Measurements from ENCODE around the gene OR9A4. TPM values are rescaled to one million over a fixed set of nuclear protein-coding genes. Genes with fewer than 3 reads are reported as not detected.

Gene OR9A4
- total RNA-seq, 1 experiment from 2014 or later, result not detected

DNA sequence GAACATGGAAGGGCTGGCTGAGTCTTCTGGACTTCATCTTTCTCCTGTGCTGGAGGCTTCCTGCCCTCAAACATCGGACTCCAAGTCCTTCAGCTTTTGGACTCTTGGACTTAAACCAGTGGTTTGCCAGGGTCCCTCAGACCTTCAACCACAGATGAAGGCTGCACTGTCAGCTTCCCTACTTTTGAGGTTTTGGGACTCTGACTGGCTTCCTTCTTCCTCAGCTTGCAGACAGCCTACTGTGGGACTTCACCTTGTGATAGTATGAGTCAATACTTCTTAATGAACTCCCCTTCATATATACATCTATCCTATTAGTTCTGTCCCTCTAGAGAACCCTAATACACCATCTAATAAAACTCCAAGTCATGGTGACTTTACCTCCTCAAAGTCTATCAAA is 34.6 kb downstream of the OR9A4 start:
- H3K14ac ChIP-seq (ENCODE audit: insufficient read depth, low read length), result no peak overlapping the region
- no peak overlapping the region for H3K9ac ChIP-seq (ENCODE audit: extremely low read depth, insufficient read length, low read length)
- no peak overlapping the region for H4K5ac ChIP-seq (ENCODE audit: insufficient read length, low read depth, low read length)
- no peak overlapping the region for H2BK120ac ChIP-seq (ENCODE audit: low read depth, low read length, poor library complexity, severe bottlenecking)
- no peak overlapping the region for H3K23ac ChIP-seq (ENCODE audit: insufficient read length, low read depth, low read length)
- no peak overlapping the region for H2BK20ac ChIP-seq (ENCODE audit: low read depth, low read length, poor library complexity, severe bottlenecking)
- H2AK5ac ChIP-seq (ENCODE audit: insufficient read length, low read length), result no peak overlapping the region
- Mint-ChIP-seq H3K36me3 (ENCODE audit: insufficient read depth in 1 of 3, low read depth in 3 of 3) (no peaks in the 10 kb centered on the region; a peak in 1 of 7 replicates), H3K9me3 (no peaks in the 10 kb centered on the region), H3K27me3 (ENCODE audit: low read depth) (no peaks in the 10 kb centered on the region), H3K4me1 (peaks cover 9 to 10% of the 10 kb centered on the region in 2 experiments), H3K4me3 (no peak overlapping the region), H3K27ac (no peak overlapping the region)
- no peaks in the 10 kb centered on the region; the same call in 1 of the 2 replicates for H3K4me1 ChIP-seq (ENCODE audit: insufficient read depth, low read length)
- no peak overlapping the region for H3K4ac ChIP-seq (ENCODE audit: low read depth, low read length)
- no peak overlapping the region for H3K4me2 ChIP-seq (ENCODE audit: insufficient read depth, insufficient read length, low read length)
- no peak overlapping the region for H3K27ac ChIP-seq (ENCODE audit: insufficient read length, low read depth, low read length)
- no peaks in the 10 kb centered on the region for H3K27me3 ChIP-seq (ENCODE audit: insufficient read depth, low read length)
- no peaks in the 10 kb centered on the region for H3K23me2 ChIP-seq (ENCODE audit: insufficient read length, low read depth, low read length, poor library complexity, severe bottlenecking)
- no peak overlapping the region for H2BK15ac ChIP-seq (ENCODE audit: low read depth, low read length)
- H3K79me2 ChIP-seq (ENCODE audit: insufficient read depth, low read length), result no peaks in the 10 kb centered on the region
- no peak overlapping the region for H3K18ac ChIP-seq (ENCODE audit: insufficient read length, low read depth, low read length)
- H2BK5ac ChIP-seq (ENCODE audit: insufficient read length, low read length), result no peak overlapping the region
- no peaks in the 10 kb centered on the region for H3K9me3 ChIP-seq (ENCODE audit: control insufficient read depth, low read depth, low read length)
- H4K8ac ChIP-seq (replicated peaks; ENCODE audit: insufficient read length, low read depth, low read length), result no peak overlapping the region
- WGBS (ENCODE audit: extremely low coverage, insufficient read length, low lambda C conversion rate), result no CpG with 5 or more reads among the region's 1 CpG
- no peak overlapping the region for H4K91ac ChIP-seq (ENCODE audit: insufficient read length, low read depth, low read length)
- no peaks in the 10 kb centered on the region for H4K20me1 ChIP-seq (ENCODE audit: control insufficient read depth, insufficient read depth, insufficient read length)
- no peaks in the 10 kb centered on the region for H3K79me1 ChIP-seq (ENCODE audit: insufficient read depth, low read depth, low read length, poor library complexity, severe bottlenecking)
- no peak for DNase-seq
- TF ChIP-seq, protein P1, sequence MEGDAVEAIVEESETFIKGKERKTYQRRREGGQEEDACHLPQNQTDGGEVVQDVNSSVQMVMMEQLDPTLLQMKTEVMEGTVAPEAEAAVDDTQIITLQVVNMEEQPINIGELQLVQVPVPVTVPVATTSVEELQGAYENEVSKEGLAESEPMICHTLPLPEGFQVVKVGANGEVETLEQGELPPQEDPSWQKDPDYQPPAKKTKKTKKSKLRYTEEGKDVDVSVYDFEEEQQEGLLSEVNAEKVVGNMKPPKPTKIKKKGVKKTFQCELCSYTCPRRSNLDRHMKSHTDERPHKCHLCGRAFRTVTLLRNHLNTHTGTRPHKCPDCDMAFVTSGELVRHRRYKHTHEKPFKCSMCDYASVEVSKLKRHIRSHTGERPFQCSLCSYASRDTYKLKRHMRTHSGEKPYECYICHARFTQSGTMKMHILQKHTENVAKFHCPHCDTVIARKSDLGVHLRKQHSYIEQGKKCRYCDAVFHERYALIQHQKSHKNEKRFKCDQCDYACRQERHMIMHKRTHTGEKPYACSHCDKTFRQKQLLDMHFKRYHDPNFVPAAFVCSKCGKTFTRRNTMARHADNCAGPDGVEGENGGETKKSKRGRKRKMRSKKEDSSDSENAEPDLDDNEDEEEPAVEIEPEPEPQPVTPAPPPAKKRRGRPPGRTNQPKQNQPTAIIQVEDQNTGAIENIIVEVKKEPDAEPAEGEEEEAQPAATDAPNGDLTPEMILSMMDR (conservative IDR thresholded peaks at IDR 0.05), result no peak
- no peak overlapping the region for H3T11ph ChIP-seq (ENCODE audit: low read length)
- no peak overlapping the region for H2BK12ac ChIP-seq (ENCODE audit: insufficient read length, low read depth, low read length)
- no peak overlapping the region for H3K56ac ChIP-seq (ENCODE audit: insufficient read length, low read depth, low read length)
- no peak overlapping the region for H2AFZ ChIP-seq (ENCODE audit: low read length)
